GM19395 (cell line): Measurements from ENCODE around the gene DPY30.

Source experiments
- ATAC-seq: cut with Tn5 transposase; IDR thresholded peaks from one replicate; pipeline ENCODE4 v1.9.1; 2021; ENCODE audit warnings: mild to moderate bottlenecking, moderate library complexity; ENCODE audit not compliant: unreplicated experiment

The DPY30 gene

DNA sequence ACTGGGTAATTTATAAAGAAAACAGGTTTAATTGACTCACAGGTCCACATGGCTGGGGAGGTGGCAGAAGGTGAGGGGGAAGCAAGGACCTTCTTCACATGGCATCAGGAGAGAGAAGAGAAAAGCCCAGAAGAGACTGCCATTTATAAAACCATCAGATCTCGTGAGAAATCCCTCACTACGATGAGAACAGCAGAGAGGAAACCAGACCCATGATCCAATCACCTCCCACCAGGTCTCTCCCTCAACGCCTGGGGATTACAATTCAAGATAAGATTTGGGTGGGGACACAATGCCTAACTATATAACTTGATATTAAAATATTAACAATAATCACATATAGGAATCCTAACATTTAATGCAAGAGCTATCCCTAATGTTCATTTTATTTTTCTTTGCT lies 60.6 kb downstream of the DPY30 start:
- ATAC-seq = no peak

DNA sequence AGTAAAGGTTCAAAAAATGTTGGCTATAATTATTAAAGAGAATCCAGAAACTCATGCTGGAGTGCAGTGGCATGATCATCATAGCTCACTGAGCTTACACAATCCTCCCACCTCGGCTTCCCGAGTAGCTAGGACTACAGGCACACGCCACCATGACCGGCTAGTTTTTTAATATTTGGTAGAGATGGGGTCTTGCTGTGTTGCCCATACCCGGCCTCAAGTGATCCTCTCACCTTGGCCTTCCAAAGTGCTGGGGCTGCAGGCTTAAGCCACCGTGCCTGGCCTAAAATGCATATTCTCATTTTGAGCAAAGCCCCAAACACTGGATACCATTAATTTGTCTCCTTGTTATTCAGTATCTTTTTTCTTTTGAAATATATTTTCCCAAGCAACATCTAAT lies 61.2 kb downstream of the DPY30 start:
- no peak for ATAC-seq
